Fibroblast of gingiva (primary cell): ENCODE measurements around the gene PAX7.
"Not testable (repeated sequence)": the region's sequence is repeated elsewhere in the genome, so short reads cannot be mapped to it uniquely, and the experiment has no call there.

Experiments
- DNase-seq: peaks from one replicate; pipeline ENCODE4 v3.0.0-alpha.2; 2011; ENCODE audit warnings: low read depth

PAX7 gene

GRCh38 chr1:18761948-18762840 lies 131.5 kb downstream of the PAX7 start:
- DNase-seq = no peak

GRCh38 chr1:18764362-18764761 lies 133.7 kb downstream of the PAX7 start:
- DNase-seq = no peak

GRCh38 chr1:18765725-18766124 lies 135.1 kb downstream of the PAX7 start:
- DNase-seq = no peak

GRCh38 chr1:18766328-18766727 lies 135.7 kb downstream of the PAX7 start:
- no peak for DNase-seq

- DNase-seq = not testable (repeated sequence)
Observed at GRCh38 chr1:18767576-18767975, 136.9 kb downstream of the PAX7 start.

GRCh38 chr1:18768086-18768485 lies 137.4 kb downstream of the PAX7 start:
- no peak for DNase-seq

- DNase-seq = no peak
Observed at GRCh38 chr1:18769140-18769539, 138.5 kb downstream of the PAX7 start.

- no peak for DNase-seq
Observed at GRCh38 chr1:18770799-18771198, 140.2 kb downstream of the PAX7 start.

- no peak for DNase-seq
Observed at GRCh38 chr1:18773753-18774152, 143.1 kb downstream of the PAX7 start.

- no peak for DNase-seq
Observed at GRCh38 chr1:18775341-18775740, 144.7 kb downstream of the PAX7 start.

- DNase-seq = no peak
Observed at GRCh38 chr1:18776777-18777176, 146.1 kb downstream of the PAX7 start.

GRCh38 chr1:18778437-18778836 lies 147.8 kb downstream of the PAX7 start:
- DNase-seq = no peak

GRCh38 chr1:18781031-18781430 lies 150.4 kb downstream of the PAX7 start:
- no peak for DNase-seq

GRCh38 chr1:18783705-18784481 lies 153.2 kb downstream of the PAX7 start:
- no peak for DNase-seq

- no peak for DNase-seq
Observed at GRCh38 chr1:18784482-18784831, 153.8 kb downstream of the PAX7 start.

GRCh38 chr1:18786149-18786548 lies 155.5 kb downstream of the PAX7 start:
- DNase-seq = no peak

- DNase-seq = no peak
Observed at GRCh38 chr1:18787825-18788385, 157.3 kb downstream of the PAX7 start.

- DNase-seq = no peak
Observed at GRCh38 chr1:18789246-18789645, 158.6 kb downstream of the PAX7 start.

- no peak for DNase-seq
Observed at GRCh38 chr1:18792747-18793146, 162.1 kb downstream of the PAX7 start.

GRCh38 chr1:18793164-18793563 lies 162.5 kb downstream of the PAX7 start:
- no peak for DNase-seq

- no peak for DNase-seq
Observed at GRCh38 chr1:18794051-18794450, 163.4 kb downstream of the PAX7 start.

- no peak for DNase-seq
Observed at GRCh38 chr1:18794561-18794960, 163.9 kb downstream of the PAX7 start.
